Measurements from ENCODE around the gene LIPH.
A peak's percentile ranks its signal among the peaks of the same experiment; 100 is the strongest.
"Not testable (repeated sequence)": the region's sequence is repeated elsewhere in the genome, so short reads cannot be mapped to it uniquely, and the experiment has no call there.

The LIPH gene

GRCh38 chr3:185552358-185552877 is at the start of gene LIPH:
TSS of gene LIPH (minus strand) at chr3:185552588. CDS start at chr3:185552471, 117 bp downstream.
- no peak for DNase-seq (ENCODE audit: low spot score)

DNA sequence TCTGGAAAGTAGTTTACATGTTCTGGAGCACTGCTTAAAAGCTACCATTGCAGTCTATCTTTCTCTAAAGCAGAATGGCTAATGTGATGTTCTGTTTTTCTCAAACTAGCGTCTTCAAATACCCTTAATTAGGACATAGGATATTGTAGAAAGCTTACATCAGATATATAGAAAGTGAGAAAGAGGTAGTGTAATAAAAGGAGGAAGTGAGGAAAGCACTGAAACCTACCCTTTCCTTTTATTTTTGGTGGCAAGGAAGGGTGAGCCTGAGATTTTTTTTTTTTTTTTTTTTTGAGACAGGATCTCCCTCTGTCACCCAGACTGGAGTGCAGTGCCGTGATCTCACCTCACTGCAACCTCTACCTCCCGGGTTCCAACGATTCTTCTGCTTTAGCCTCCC is 43.1 kb upstream of the LIPH start:
- DNase-seq (ENCODE audit: low spot score), result no peak

DNA sequence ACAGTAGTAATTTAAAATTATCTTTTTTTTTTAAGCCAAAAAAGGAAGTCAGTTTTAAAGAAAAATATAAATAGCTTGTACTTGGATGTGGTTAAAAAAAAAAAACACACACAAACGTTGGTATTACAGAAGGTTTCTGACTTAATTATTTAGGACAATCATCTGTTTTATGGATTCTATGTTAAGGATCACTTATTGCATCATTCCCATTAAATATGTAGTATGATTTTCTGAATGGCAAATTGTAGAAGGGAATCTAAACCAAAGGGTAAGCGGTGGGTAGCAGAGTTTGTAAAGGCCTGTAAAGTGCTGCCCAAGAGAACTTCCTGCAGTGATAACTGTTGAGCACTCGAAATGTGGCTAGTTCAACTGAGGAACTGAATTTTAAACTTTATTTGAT is 41.7 kb upstream of the LIPH start:
- DNase-seq (ENCODE audit: low spot score), result no peak

DNA sequence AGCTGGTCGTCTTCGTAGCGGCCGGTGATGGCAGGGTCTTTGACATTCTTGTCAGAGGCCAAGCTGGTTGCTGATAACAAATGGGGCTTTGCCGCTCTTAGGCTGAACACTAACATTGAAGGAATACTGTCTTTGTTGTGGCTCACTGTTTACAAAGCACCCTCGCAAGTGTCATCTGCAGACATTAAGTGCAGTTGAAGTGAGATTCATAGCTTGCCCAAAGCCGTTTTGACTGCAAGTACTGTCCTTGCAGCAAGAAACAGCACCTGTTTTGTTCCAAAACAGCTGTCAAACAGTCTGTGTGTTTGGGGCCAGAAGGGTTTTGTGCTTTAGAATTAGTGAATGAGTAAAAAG is 34.3 kb upstream of the LIPH start:
- DNase-seq (ENCODE audit: low spot score), result no peak

GRCh38 chr3:185585859-185586685 is 33.7 kb upstream of the LIPH start, which contains the start of gene SENP2:
TSS of gene SENP2 (plus strand) at chr3:185586295. CDS start at chr3:185586414, 119 bp downstream.
- DNase-seq (ENCODE audit: low spot score), result peak; percentile 99

DNA sequence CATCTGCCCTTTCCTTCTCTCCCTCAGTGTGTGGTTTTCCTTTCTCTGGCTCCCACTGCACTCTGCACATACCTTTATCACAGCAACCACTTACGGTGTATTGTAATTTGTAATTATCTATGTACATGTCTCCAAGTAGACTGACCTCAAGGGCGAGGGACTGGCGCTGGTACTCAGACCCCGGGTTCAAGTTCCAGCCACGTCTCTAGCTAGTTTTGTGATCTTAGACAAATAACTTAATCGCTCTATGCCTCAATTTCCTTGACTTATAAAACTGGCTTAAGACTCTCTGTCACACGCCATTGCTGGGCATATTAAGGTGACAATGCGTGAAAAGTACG is 33.1 kb upstream of the LIPH start:
- no peak for DNase-seq (ENCODE audit: low spot score)

- no peak for DNase-seq (ENCODE audit: low spot score)
Measured at GRCh38 chr3:185584686-185585085, 32.3 kb upstream of the LIPH start.

DNA sequence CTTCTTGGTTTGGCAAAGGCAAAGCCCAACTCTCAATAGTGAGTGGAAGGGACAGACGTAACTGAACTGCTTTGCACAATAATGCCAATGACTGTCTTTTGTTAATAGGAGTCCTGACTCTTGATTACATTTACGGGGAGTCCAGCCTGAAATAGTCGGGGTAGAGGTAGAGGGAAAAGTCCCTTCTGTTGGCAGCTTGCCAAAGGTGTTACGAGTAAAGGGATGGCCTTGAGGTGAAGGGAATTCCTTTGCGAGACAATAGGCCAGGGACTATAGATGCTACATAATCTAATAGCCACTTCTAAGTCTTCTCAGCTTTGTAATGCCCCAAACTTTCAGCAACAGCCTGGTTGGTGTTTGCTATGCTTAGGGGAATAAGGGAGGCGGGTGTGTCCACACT is 31.5 kb upstream of the LIPH start:
- no peak for DNase-seq (ENCODE audit: low spot score)

DNA sequence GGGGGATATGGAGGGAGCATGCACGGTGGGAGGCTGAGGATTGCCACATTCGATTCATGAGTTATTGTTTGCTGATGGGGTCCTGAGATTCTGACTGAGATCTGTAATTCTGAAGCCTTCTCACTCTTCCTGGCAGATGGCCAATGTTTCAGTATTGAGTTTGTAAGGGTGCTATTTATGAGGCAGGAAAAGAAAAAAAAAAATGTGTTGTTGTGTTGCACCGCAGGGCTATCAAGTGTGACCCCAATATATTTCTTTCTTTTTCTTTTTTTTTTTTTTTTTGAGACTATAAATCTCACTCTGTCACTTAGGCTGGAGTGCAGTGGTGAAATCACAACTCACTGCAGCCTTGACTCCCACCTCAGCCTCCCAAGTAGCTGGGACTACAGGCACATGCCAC is 30.5 kb upstream of the LIPH start:
- peak; percentile 47 for DNase-seq (ENCODE audit: low spot score)

DNA sequence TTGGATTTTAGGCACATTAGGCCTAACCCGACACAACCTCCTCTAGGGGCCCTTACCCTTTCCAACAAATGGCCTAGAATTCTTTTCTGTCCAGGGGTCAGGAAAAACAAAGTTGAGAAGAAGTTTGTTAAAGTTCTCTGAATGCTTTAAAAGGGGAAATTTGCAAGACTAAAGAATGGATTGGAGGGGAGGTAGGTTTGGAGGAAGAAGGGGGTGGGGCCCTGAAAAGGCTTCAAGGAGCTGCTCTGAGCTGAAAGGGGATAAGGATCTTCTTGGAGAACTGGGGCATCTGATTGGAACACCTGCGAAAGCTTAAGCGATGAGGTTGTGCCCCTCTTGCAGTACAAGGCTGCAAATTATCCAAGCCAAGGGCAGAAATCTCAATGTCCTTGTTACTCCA is 29.8 kb upstream of the LIPH start:
- no peak for DNase-seq (ENCODE audit: low spot score)

DNA sequence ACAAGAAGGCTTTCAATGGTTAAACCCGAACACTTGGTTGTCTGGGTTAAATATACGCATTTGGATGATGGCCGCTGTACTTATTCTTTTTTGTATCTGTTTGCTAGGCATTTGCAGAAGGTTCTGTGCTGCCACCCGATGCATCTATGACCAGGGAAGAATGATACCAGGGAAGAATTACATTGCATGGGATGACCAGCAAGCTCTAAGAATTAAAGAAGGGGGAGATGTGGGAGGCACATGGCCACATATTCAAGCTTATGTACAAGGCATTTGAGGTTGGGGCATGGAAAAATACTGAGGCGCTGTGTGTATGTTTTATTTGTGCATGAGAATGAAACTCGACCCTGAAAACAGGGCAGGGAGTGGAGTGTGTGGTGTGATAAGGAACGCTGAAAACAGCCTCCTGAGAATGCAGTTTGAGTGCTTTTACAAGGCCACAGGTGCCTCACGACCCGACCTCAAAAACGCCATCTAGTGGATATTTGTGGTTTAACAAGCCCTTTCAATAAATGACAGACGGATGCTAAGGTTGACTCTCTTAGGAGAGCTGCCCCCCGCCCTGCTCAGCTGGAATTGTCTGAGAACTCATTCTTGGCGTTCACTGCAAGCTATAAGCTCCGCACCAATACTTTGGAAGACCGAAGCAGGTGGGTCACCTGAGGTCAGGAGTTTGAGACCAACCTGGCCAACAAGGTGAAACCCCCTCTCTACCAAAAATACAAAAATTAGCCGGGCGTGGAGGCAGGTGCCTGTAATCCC is 22.9 kb upstream of the LIPH start:
- peak; percentile 76 for DNase-seq (ENCODE audit: low spot score)

GRCh38 chr3:185572183-185572582 is 19.8 kb upstream of the LIPH start:
- no peak for DNase-seq (ENCODE audit: low spot score)

- no peak for DNase-seq (ENCODE audit: low spot score)
Measured at GRCh38 chr3:185561958-185562357, 9.6 kb upstream of the LIPH start.

DNA sequence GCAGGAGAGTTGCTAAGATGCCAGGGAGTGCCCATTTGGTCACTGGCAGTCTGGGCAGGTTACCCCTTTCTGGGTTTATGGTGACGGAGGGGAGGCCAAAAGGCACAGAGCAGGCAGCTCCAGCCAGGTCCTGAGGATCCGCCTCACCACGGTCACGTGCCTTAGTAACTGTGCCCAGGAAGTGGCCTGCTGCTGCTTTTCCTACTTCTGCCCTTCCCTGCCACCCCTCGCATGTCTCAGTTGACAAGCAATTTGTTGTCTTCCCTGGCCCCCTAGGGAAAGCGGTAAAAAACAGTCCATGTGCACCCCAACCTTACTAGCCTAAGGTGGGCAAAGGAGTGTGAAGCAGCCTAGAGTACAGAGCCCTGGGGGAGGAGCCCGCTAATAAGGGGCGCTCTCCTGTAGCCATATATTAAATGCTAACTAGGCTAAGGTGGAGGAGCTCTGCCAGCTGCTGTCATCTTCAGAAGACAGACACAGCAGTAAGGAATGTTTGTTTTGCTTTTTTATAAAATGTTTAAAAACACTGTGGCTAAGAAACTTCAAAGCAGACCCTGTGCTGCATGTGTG is 9.1 kb upstream of the LIPH start:
- DNase-seq (ENCODE audit: low spot score), result no peak

GRCh38 chr3:185560676-185561075 is 8.3 kb upstream of the LIPH start:
- DNase-seq (ENCODE audit: low spot score), result no peak

DNA sequence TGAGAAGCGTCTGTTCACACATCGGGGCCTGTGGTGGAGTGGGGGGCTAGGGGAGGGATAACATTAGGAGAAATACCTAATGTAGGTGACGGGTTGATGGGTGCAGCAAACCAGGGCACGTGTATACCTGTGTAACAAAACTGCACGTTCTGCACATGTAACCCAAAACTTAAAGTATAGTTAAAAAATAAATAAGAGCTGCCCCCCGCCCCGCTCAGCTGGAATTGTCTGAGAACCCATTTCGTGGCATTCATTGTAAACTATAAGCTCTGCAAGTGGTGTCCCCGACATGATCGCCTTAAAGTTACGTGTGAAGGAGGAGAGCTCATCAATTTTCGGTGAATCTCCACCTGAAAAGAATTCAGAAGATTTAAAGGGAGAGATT is 7.3 kb upstream of the LIPH start:
- DNase-seq (ENCODE audit: low spot score), result no peak

DNA sequence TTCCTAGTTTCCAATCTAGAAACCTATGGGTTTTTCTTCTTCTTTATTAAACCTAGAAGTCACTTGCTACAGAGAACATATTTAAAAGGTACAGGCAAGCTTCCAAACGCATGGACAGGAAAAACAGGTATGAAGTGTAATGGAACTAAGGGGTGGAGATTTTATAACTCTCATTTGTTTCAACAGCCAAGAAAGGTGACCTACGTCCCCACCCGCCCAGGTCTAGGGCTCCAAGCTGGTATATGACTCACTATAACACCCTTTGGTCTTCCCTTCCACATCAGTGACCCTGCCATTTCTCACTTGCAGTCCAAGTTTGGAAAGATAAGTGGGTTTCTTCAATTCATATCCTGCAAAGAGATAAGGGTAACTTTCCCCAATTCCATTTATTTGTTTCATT is 6.0 kb upstream of the LIPH start:
- DNase-seq (ENCODE audit: low spot score), result no peak

DNA sequence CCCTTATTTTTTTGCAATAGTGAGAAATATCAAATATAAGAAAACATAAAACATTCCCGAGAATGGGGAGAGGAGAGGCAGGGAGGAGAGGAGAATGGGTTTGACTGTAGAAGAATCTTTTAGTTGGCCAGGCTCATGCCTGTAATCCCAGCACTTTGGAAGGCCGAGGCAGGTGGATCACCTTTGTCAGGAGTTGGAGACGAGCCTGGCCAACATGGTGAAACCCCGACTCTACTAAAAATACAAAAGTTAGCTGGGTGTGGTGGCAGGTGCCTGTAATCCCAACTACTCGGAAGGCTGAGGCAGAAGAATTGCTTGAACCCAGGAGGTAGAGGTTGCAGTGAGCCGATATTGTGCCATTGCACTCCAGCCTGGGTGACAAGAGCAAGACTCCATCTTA is 4.3 kb upstream of the LIPH start:
- not testable (repeated sequence) for DNase-seq (ENCODE audit: low spot score)

GRCh38 chr3:185555860-185556347 is 3.5 kb upstream of the LIPH start:
- no peak for DNase-seq (ENCODE audit: low spot score)

- DNase-seq (ENCODE audit: low spot score), result no peak
Measured at GRCh38 chr3:185555101-185555501, 2.7 kb upstream of the LIPH start.

DNA sequence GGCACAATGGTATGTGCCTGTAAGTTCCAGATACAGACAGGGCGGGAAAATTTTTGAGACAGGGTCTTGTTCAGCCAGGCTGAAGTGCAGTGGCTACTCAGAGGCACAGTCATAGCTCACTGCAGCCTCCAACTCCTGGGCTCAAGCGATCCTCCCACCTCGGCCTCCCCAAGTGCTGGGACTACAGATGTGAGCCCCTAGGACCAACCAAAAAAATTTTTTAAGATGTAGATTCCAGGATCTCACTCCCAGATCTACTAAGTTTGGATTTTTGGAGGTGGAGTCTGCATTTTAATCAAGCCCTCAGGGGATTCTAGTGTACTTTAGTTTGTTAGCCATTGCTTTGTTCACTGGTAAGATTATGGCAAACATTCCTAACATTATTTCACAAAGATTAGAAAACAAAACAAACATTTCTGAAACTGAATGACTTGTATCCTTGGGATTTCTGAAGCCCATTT is 2.7 kb downstream of the LIPH start:
- no peak for DNase-seq (ENCODE audit: low spot score)

- no peak for DNase-seq (ENCODE audit: low spot score)
Measured at GRCh38 chr3:185549122-185549521, 3.3 kb downstream of the LIPH start.

- DNase-seq (ENCODE audit: low spot score), result no peak
Measured at GRCh38 chr3:185540695-185541094, 11.7 kb downstream of the LIPH start.
